RWPE2 (cell line): ENCODE data around the gene HKDC1.

ENCODE experiments used
- ATAC-seq: fragments of 200-7000 bp; cut with Tn5 transposase; 3 replicates; pipeline ENCODE4 v1.9.1; 2021; ENCODE audit warnings: low read depth
- DNase-seq: peaks from one replicate; pipeline ENCODE4 v3.0.0-alpha.2; 2020; ENCODE audit warnings: low spot score
- H3K27ac ChIP-seq: fragments of 450-650 bp; 2 replicates; pipeline ENCODE4 v1.5.1; 2017; ENCODE audit warnings: mild to moderate bottlenecking; ENCODE audit not compliant: poor library complexity, severe bottlenecking
- H3K27me3 ChIP-seq: fragments of 250-450 bp; sonication (Bioruptor Pico); 2 replicates; pipeline ENCODE4 v1.5.1; 2021; ENCODE audit warnings: mild to moderate bottlenecking, moderate library complexity; ENCODE audit not compliant: insufficient read depth, poor library complexity, severe bottlenecking
- H3K36me3 ChIP-seq: fragments of 250-450 bp; sonication (Bioruptor Pico); 2 replicates; pipeline ENCODE4 v1.5.1; 2020; ENCODE audit warnings: low read depth, mild to moderate bottlenecking, moderate library complexity
- H3K4me1 ChIP-seq: fragments of 250-450 bp; sonication (Bioruptor Pico); 2 replicates; pipeline ENCODE4 v1.5.1; 2021; ENCODE audit warnings: mild to moderate bottlenecking, moderate library complexity; ENCODE audit not compliant: insufficient read depth, poor library complexity, severe bottlenecking
- H3K4me3 ChIP-seq: fragments of 250-450 bp; sonication (Bioruptor Pico); 2 replicates; pipeline ENCODE4 v1.5.1; 2021; ENCODE audit warnings: mild to moderate bottlenecking, moderate library complexity; ENCODE audit not compliant: severe bottlenecking
- H3K9me3 ChIP-seq: fragments of 250-450 bp; sonication (Bioruptor Pico); 2 replicates; pipeline ENCODE4 v1.5.1; 2021; ENCODE audit warnings: mild to moderate bottlenecking, moderate library complexity; ENCODE audit not compliant: severe bottlenecking
- TF ChIP-seq, protein P1 (sequence below): fragments of 450-650 bp; IDR thresholded peaks from one replicate; pipeline ENCODE4 v1.5.1; 2017; ENCODE audit warnings: mild to moderate bottlenecking, moderate library complexity; ENCODE audit not compliant: poor library complexity, severe bottlenecking

HKDC1 gene

GRCh38 chr10:69226919-69227450, 6.9 kb downstream of the HKDC1 start:
- Histone ChIP-seq H3K36me3 (no peaks in the 10 kb centered on the region), H3K4me1 (peaks cover 34% of the 10 kb centered on the region), H3K27me3 (no peaks in the 10 kb centered on the region), H3K4me3 (no peak overlapping the region), H3K9me3 (no peaks in the 10 kb centered on the region), H3K27ac (no peak overlapping the region)
- TF ChIP-seq, protein P1, sequence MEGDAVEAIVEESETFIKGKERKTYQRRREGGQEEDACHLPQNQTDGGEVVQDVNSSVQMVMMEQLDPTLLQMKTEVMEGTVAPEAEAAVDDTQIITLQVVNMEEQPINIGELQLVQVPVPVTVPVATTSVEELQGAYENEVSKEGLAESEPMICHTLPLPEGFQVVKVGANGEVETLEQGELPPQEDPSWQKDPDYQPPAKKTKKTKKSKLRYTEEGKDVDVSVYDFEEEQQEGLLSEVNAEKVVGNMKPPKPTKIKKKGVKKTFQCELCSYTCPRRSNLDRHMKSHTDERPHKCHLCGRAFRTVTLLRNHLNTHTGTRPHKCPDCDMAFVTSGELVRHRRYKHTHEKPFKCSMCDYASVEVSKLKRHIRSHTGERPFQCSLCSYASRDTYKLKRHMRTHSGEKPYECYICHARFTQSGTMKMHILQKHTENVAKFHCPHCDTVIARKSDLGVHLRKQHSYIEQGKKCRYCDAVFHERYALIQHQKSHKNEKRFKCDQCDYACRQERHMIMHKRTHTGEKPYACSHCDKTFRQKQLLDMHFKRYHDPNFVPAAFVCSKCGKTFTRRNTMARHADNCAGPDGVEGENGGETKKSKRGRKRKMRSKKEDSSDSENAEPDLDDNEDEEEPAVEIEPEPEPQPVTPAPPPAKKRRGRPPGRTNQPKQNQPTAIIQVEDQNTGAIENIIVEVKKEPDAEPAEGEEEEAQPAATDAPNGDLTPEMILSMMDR = no peak
- ATAC-seq (no peak), DNase-seq (no peak)

DNA sequence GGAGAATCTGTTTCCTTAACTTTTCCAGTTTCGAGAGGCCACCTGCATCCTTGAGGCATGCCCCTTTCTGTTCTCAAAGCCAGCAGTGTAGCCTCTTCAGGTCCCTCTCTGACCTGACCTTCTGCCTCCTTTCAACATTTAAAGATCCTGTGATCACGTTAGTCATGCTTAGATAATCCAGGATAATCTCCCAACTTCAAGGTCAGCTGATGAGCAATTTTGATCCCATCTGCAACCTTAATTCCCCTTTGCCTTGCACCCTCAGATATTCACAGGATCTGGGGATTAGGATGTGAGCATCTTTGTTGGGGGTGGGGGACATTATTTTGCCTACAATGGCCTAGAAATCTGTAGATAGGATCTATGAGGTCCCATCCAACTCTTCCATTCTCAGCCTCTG, 8.0 kb downstream of the HKDC1 start:
- Histone ChIP-seq H3K36me3 (no peaks in the 10 kb centered on the region), H3K9me3 (no peaks in the 10 kb centered on the region), H3K27me3 (no peaks in the 10 kb centered on the region), H3K4me1 (peaks cover 32% of the 10 kb centered on the region), H3K4me3 (no peak overlapping the region), H3K27ac (no peak overlapping the region)
- ATAC-seq = no peak
- no peak for DNase-seq
- TF ChIP-seq, protein P1 = no peak

- no peaks in the 10 kb centered on the region for H3K27me3 ChIP-seq
- DNase-seq (no peak), ATAC-seq (no peak)
- H3K4me1 ChIP-seq = peaks cover 30% of the 10 kb centered on the region
- peak overlapping the region; percentile 12 for H3K27ac ChIP-seq
- TF ChIP-seq, protein P1 = no peak
- no peak overlapping the region for H3K4me3 ChIP-seq
- H3K9me3 ChIP-seq = no peaks in the 10 kb centered on the region
- no peaks in the 10 kb centered on the region for H3K36me3 ChIP-seq
These were observed 9.4 kb downstream of the HKDC1 start for GRCh38 chr10:69229616-69229916.

GRCh38 chr10:69230128-69230527, 10.0 kb downstream of the HKDC1 start:
- no peak overlapping the region for H3K27ac ChIP-seq
- no peaks in the 10 kb centered on the region for H3K27me3 ChIP-seq
- H3K4me1 ChIP-seq = peaks cover 24% of the 10 kb centered on the region
- DNase-seq = no peak
- no peaks in the 10 kb centered on the region for H3K9me3 ChIP-seq
- TF ChIP-seq, protein P1 = no peak
- no peaks in the 10 kb centered on the region for H3K36me3 ChIP-seq
- no peak for ATAC-seq
- H3K4me3 ChIP-seq = no peak overlapping the region

- Histone ChIP-seq H3K36me3 (no peaks in the 10 kb centered on the region), H3K4me3 (no peak overlapping the region), H3K27me3 (no peaks in the 10 kb centered on the region), H3K27ac (peak overlapping the region; percentile 3), H3K4me1 (peaks cover 18% of the 10 kb centered on the region), H3K9me3 (no peaks in the 10 kb centered on the region)
- TF ChIP-seq, protein P1 = no peak
- peak; percentile 72 for DNase-seq
- peak; percentile 98 for ATAC-seq
These were observed 12.1 kb downstream of the HKDC1 start for GRCh38 chr10:69232252-69232651.
